NK-92 (cell line): Measurements from ENCODE around the gene CREB3L2.
"Not testable (repeated sequence)": the region's sequence is repeated elsewhere in the genome, so short reads cannot be mapped to it uniquely, and the experiment has no call there.

Source experiments
- DNase-seq: peaks from one replicate; lab custom pipeline; 2025; ENCODE audit not compliant: unreplicated experiment; lab: John Stamatoyannopoulos, UW

CREB3L2 gene

GRCh38 chr7:137989590-137989989 is 12.3 kb downstream of the CREB3L2 start:
- no peak for DNase-seq

GRCh38 chr7:137989094-137989493 is 12.8 kb downstream of the CREB3L2 start:
- DNase-seq = no peak

- no peak for DNase-seq
These were observed 13.9 kb downstream of the CREB3L2 start for GRCh38 chr7:137987968-137988367.

GRCh38 chr7:137987563-137987962 is 14.3 kb downstream of the CREB3L2 start:
- DNase-seq = no peak

- no peak for DNase-seq
These were observed 14.9 kb downstream of the CREB3L2 start for GRCh38 chr7:137987018-137987349.

GRCh38 chr7:137986252-137987017 is 15.5 kb downstream of the CREB3L2 start:
- no peak for DNase-seq

- no peak for DNase-seq
These were observed 16.0 kb downstream of the CREB3L2 start for GRCh38 chr7:137985897-137986251.

GRCh38 chr7:137985253-137985896 is 16.5 kb downstream of the CREB3L2 start:
- DNase-seq = no peak

- DNase-seq = no peak
These were observed 17.5 kb downstream of the CREB3L2 start for GRCh38 chr7:137984181-137985041.

GRCh38 chr7:137983323-137984008 is 18.4 kb downstream of the CREB3L2 start:
- DNase-seq = no peak

- not testable (repeated sequence) for DNase-seq
These were observed 19.5 kb downstream of the CREB3L2 start for GRCh38 chr7:137982394-137982793.

GRCh38 chr7:137981668-137982067 is 20.2 kb downstream of the CREB3L2 start:
- no peak for DNase-seq

GRCh38 chr7:137981175-137981574 is 20.7 kb downstream of the CREB3L2 start:
- DNase-seq = no peak

GRCh38 chr7:137980308-137980707 is 21.6 kb downstream of the CREB3L2 start:
- no peak for DNase-seq

GRCh38 chr7:137978464-137979237 is 23.2 kb downstream of the CREB3L2 start:
- no peak for DNase-seq

GRCh38 chr7:137977173-137977572 is 24.7 kb downstream of the CREB3L2 start:
- no peak for DNase-seq

- no peak for DNase-seq
These were observed 25.2 kb downstream of the CREB3L2 start for GRCh38 chr7:137976696-137977095.

- no peak for DNase-seq
These were observed 25.7 kb downstream of the CREB3L2 start for GRCh38 chr7:137976232-137976631.

GRCh38 chr7:137975768-137976167 is 26.1 kb downstream of the CREB3L2 start:
- no peak for DNase-seq

GRCh38 chr7:137975221-137975620 is 26.7 kb downstream of the CREB3L2 start:
- no peak for DNase-seq

- no peak for DNase-seq
These were observed 27.1 kb downstream of the CREB3L2 start for GRCh38 chr7:137974766-137975165.
